Measurements from ENCODE around the gene CNOT6L. TPM values are rescaled to one million over a fixed set of nuclear protein-coding genes. Genes with fewer than 3 reads are reported as not detected.

CNOT6L gene
- total RNA-seq, 1 donor from 2014 or later = 54.1 TPM

GRCh38 chr4:77848508-77848907 is 29.3 kb upstream of the CNOT6L start:
- no peaks in the 10 kb centered on the region for H3K36me3 ChIP-seq
- ATAC-seq (no peak), DNase-seq (no peak)
- H3K4me1 ChIP-seq = no peaks in the 10 kb centered on the region
- H3K27ac ChIP-seq = no peak overlapping the region
- intact Hi-C loops (cut with DNase I) = no loop called here
- H3K4me3 ChIP-seq = no peak overlapping the region
- TF ChIP-seq CTCF (IDR thresholded peaks at IDR 0.05) = no peak
- no peaks in the 10 kb centered on the region for H3K9me3 ChIP-seq
- no peaks in the 10 kb centered on the region for H3K27me3 ChIP-seq (ENCODE audit: low read depth)

- ATAC-seq = no peak
- H3K9me3 ChIP-seq = no peaks in the 10 kb centered on the region
- intact Hi-C loops (cut with DNase I) = no loop called here
Observed at GRCh38 chr4:77845929-77846328, 26.8 kb upstream of the CNOT6L start.

GRCh38 chr4:77845400-77845799 is 26.2 kb upstream of the CNOT6L start:
- no peak for ATAC-seq

More at GRCh38 chr4:77845929-77846328, 26.8 kb upstream of the CNOT6L start:
- Histone ChIP-seq H3K27me3 (ENCODE audit: low read depth) (no peaks in the 10 kb centered on the region), H3K4me1 (no peaks in the 10 kb centered on the region), H3K36me3 (no peaks in the 10 kb centered on the region), H3K4me3 (no peak overlapping the region), H3K27ac (no peak overlapping the region)
- no peak for DNase-seq
- no peak for TF ChIP-seq CTCF (IDR thresholded peaks at IDR 0.05)

GRCh38 chr4:77844363-77844762 is 25.2 kb upstream of the CNOT6L start:
- H3K27me3 ChIP-seq (ENCODE audit: low read depth) = no peaks in the 10 kb centered on the region
- no peak overlapping the region for H3K27ac ChIP-seq
- no peaks in the 10 kb centered on the region for H3K36me3 ChIP-seq
- DNase-seq (no peak), ATAC-seq (no peak)
- no peak for TF ChIP-seq CTCF (IDR thresholded peaks at IDR 0.05)
- intact Hi-C loops (cut with DNase I) = no loop called here
- no peak overlapping the region for H3K4me3 ChIP-seq
- H3K4me1 ChIP-seq = no peaks in the 10 kb centered on the region
- H3K9me3 ChIP-seq = no peaks in the 10 kb centered on the region

More at GRCh38 chr4:77845400-77845799, 26.2 kb upstream of the CNOT6L start:
- H3K27ac ChIP-seq = no peak overlapping the region
- H3K4me1 ChIP-seq = no peaks in the 10 kb centered on the region
- H3K36me3 ChIP-seq = no peaks in the 10 kb centered on the region
- H3K4me3 ChIP-seq = no peak overlapping the region
- no peaks in the 10 kb centered on the region for H3K27me3 ChIP-seq (ENCODE audit: low read depth)
- TF ChIP-seq CTCF (IDR thresholded peaks at IDR 0.05) = no peak
- no peak for DNase-seq
- H3K9me3 ChIP-seq = no peaks in the 10 kb centered on the region
- intact Hi-C loops (cut with DNase I) = no loop called here

GRCh38 chr4:77843628-77844027 is 24.5 kb upstream of the CNOT6L start:
- DNase-seq (no peak), ATAC-seq (no peak)
- no peaks in the 10 kb centered on the region for H3K9me3 ChIP-seq
- H3K36me3 ChIP-seq = no peaks in the 10 kb centered on the region
- no peaks in the 10 kb centered on the region for H3K4me1 ChIP-seq
- H3K27ac ChIP-seq = no peak overlapping the region
- no peaks in the 10 kb centered on the region for H3K27me3 ChIP-seq (ENCODE audit: low read depth)
- intact Hi-C loops (cut with DNase I) = no loop called here
- H3K4me3 ChIP-seq = no peak overlapping the region
- no peak for TF ChIP-seq CTCF (IDR thresholded peaks at IDR 0.05)

GRCh38 chr4:77834403-77834802 is 15.2 kb upstream of the CNOT6L start:
- no peak overlapping the region for H3K4me3 ChIP-seq
- no peak for TF ChIP-seq CTCF (IDR thresholded peaks at IDR 0.05)
- no peaks in the 10 kb centered on the region for H3K27me3 ChIP-seq (ENCODE audit: low read depth)
- intact Hi-C loops (cut with DNase I) = no loop called here
- no peaks in the 10 kb centered on the region for H3K36me3 ChIP-seq
- no peaks in the 10 kb centered on the region for H3K9me3 ChIP-seq
- DNase-seq (no peak), ATAC-seq (no peak)
- H3K4me1 ChIP-seq = no peaks in the 10 kb centered on the region
- H3K27ac ChIP-seq = no peak overlapping the region

Measured in lower lobe of right lung (tissue), 2 donors.